GF-D8 (cell line): ENCODE measurements around the gene CASP9.
"Not testable (repeated sequence)": the region's sequence is repeated elsewhere in the genome, so short reads cannot be mapped to it uniquely, and the experiment has no call there.

Experiments
- DNase-seq: peaks from one replicate; lab custom pipeline; 2025; lab: John Stamatoyannopoulos, UW

Gene CASP9

DNA sequence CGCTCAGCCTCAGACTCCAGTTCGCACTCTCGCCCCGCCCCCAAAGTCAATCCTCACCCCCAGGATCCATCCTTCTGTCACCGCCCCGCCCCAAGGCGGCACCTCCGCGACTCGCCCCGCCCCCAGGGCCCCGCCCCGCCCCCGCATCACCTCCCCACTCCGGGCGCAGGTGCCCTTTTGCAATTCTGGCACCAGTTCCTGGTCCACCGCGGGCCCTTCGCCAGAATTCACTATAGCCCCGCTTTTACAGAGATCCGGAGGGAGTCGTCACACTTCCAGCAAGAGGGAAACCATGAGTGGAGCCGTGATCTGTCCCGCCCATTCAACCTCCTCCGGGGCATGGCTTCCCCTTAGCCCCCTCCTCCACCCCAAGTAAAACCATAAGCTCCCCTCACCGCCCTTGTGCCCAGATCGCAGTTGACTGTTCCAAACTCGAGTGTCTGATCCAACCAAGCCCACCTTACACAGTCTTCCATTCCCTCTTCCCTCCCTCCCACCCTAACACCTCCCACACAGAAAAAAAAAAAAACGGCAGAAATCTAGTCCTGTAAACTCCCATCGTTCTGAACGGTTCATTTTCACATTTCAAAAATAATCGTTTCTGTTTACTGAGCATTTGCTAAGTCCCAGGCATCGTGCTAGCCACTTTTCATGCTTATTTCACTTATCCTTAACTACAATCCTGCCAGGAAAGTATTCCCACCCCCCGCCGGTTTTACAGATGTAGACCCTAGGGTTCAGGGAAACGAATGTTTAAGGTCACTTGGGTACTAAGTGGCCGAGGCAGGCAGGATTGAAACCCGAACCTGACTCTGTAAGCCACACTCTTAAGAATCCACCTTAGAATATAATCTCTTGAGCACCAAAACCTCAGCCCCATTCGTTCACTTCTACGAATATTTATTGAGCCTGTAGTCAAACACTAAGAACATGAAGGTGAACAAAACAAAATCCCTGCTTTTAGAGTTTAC lies 1.3 kb upstream of the CASP9 start:
- no peak for DNase-seq

DNA sequence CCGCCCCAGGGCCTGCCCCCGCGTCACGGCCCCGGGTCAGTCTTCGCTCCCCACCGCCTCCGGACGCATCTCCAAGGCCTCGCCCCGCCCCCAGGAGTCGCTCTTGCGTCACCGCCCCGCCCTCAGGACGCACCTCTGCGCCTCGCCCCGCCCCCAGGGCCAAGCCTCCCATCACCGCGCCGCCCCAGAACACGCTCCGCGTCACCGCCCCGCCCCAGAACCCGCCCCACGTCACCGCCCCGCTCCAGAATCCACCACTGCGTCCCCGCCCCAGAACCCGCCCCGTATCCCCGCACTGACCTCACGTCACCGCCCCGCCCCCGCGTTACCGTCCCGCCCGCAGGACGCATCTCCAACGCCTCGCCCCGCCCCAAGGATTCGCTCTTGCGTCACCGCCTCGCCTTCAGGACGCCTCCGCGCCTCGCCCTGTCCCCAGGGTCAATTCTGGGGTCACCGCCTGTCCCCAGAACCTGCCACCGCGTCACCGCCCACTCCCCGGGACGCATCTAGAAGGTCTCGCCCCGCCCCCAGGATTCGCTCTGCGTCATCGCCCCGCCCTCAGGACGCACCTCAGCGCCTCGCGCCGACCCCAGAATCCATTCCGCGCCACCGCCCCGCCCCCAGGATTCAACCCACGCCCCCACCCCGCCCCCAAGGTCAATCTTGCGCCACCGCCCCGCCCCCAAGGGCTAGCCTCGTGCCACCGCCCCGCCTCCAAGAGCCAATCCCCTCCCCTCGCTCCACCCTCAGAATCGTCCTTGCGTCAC lies 451 bp upstream of the CASP9 start:
- peak; percentile 90 for DNase-seq

- DNase-seq, result no peak
Measured at GRCh38 chr1:15523104-15524020, 653 bp downstream of the CASP9 start.

DNA sequence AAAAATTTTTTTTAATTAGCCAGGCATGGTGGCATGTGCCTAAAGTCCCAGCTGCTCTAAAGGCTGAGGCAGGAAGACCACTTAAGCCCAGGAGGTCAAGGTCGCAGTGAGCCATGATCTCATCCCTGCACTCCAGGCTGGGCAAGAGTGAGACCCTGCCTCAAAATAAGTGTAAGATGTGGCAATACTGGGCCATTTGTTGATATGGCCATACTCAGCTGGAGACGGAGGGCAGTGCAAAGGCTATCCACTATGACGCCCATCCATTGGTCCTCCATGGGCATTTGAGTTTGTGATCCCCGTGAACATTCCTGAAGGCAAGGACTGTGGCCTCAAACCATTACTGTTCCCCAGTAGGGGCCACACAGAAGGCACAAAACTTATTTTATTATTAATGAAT lies 1.5 kb downstream of the CASP9 start:
- DNase-seq, result no peak

DNA sequence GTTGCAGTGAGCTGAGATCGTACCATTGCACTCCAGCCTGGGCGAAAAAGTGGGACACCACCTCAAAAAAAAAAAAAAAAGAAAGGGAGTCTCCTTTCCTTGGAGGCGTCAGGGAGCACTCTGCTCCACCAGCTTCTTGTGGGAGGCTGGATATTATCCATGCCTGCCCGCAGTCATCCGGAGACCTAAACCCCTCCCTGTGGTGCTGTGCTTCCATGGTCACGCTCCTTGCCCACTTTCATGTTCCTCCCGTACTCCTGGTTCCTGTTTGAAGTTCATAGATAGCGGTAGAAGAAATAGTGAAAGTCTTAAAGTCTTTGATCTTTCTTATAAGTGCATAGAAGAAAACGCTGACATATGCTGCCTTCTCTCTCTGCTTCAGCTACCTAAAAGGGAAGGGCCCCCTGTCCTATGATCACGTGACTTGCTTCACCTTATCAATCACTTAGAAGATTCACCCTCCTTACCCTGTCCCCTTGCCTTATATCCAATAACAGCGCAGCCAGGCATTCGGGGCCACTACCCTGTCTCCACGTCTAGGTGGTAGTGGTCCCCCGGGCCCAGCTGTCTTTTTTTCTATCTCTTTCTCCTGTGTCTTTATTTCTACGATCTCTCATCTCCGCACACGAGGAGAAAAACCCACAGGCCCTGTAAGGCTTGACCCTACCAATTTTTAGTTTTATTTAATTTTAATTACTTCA lies 2.7 kb downstream of the CASP9 start:
- not testable (repeated sequence) for DNase-seq

DNA sequence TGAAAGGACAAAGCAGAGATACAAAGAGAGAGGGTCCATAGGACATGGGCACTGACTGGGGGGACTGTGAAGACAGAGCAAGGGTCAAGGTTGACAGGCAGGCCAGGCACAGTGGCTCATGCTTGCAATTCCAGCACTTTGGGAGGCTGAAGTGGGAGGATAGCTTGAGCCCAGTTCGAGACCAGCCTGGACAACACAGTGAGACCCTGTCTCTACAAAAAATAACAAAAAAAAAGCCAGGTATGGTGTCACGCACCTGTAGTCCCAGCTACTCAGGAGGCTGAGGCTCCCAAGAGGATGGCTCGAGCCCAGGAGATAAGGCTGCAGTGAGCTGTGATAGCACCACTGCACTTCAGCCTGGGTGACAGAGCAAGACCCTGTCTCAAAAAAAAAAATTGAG lies 4.4 kb downstream of the CASP9 start:
- DNase-seq, result no peak

- no peak for DNase-seq
Measured at GRCh38 chr1:15515022-15515663, 8.9 kb downstream of the CASP9 start.

DNA sequence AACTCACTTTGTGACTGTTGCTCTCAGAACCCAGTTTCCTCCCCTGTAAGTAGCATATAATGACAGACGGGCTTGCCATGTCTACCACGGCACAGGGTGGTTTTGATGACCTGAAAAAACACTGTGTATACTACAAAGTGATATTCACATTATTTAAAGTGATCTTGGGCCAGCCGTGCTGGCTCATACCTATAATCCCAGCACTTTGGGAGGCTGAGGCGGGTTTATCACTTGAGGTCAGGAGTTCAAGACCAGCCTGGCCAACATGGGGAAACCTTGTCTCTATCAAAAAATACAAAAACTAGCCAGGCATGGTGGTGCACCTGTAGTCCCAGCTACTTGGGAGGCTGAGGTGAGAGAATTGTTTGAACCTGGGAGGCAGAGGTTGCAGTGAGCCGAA lies 9.5 kb downstream of the CASP9 start:
- DNase-seq, result not testable (repeated sequence)

GRCh38 chr1:15513919-15514318 lies 10.1 kb downstream of the CASP9 start:
- DNase-seq, result no peak

DNA sequence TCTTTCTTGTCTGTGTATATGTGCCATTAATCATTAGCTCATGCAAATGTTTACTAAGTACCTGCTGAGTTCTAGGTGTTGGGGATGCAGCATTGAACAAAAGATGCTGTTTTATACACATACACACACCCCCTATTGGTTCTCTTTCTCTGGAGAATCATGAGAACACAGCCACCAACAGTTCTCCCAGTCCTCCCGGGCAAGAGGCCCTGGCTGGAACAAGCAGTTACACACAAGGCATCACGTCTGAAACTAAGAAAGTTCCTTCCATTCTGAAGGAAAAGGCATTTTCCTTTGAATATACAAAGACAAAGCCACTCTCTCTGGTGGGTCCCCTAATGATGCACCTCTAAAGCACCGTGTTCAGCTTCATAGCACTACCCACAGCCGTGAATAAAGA lies 10.8 kb downstream of the CASP9 start:
- no peak for DNase-seq

- DNase-seq, result no peak
Measured at GRCh38 chr1:15510611-15511405, 13.2 kb downstream of the CASP9 start.

DNA sequence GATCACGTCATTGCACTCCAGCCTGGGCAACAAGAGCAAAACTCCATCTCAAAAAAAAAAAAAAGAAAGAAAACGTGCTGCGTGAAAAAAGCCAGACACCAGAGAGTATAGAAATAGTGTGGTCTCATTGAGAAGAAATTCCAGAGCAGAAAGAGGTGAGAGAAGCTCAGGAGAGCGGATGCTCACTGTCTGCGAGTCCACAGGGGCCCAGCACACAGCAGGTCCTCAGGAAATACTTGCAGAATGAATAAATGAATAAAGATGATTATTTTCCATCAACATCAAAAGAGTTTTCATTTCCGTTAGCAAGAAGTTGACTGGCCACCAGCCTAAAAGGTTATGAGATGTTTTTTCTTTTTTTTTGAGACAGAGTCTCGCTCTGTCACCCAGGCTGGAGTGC lies 14.4 kb downstream of the CASP9 start:
- DNase-seq, result no peak

- DNase-seq, result no peak
Measured at GRCh38 chr1:15508700-15509487, 15.1 kb downstream of the CASP9 start.

DNA sequence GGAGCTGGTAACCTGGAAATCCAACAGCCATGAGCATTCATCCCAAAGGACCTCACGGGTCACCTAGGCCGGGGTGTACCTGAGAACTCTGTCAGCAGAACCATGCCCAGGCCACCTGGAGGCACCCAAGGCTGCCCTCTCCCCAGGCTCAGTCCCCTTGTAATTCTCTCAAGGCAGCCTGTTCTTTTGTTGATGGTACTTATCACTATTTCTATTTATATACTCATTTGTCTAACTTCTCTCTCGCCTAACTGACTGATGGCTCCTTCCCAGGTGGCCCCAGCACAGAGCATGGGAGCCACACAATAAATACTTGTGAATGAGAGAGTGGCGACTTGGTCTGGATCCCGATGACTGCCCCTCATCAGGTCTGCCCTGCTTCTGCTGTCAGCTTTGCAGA lies 16.7 kb downstream of the CASP9 start:
- no peak for DNase-seq

DNA sequence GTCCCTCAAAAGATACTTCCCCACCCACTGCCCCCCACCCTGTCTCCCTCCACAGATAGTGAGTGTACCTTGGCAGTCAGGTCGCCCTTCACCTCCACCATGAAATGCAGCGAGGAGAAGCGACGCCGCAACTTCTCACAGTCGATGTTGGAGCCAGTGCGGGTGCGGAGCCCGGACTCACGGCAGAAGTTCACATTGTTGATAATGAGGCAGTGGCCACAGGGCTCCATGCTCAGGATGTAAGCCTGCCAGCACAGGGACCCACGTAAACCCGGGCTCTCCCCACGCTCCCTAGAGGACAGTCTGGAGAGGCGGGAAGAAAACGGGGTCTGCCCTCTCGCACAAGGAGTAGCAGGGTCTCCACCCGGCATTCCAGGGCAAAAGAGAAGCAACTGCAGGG lies 17.2 kb downstream of the CASP9 start:
- DNase-seq, result no peak

GRCh38 chr1:15504436-15504835 lies 19.6 kb downstream of the CASP9 start:
- no peak for DNase-seq

DNA sequence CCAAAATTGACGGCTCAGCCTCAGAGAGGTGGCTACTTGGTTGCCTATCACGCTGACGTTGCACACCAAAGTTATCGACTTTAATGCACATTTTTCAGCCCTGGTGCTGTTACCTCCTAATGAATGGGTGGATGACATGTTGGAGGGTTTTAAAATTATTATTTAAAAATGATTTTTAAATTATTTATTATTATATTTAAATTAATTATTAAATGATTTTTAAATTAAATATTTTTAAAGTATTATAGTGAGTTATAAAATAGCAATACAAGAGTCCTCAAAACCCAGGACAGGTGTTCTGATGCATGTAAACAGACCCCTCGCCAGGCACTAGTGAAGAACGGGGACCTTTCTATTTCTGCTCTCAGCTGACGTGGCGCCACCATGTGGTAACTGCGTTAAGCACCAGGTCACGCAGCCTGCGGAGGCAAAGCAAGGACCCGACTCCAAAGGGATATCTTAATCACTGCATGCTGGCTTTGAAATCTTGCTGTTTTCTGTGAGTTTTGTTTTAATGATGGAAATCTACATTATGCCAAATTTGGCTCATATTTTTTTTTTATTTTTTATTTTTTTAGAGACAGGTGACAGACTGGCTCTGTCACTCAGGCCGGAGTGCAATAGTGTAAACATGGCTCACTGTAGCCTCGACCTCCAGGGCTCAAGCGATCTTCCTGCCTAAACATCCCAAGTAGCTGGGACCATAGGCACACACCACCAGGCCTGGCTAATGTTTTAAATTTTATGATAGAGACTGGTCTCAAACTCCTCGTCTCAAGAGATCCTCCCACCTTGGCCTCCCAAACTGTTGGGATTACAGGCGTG lies 22.6 kb downstream of the CASP9 start:
- DNase-seq, result no peak
